RWPE2 (cell line): Measurements from ENCODE around the gene CROCC.
A peak's percentile ranks its signal among the peaks of the same experiment; 100 is the strongest.

Experiments
- ATAC-seq: fragments of 200-7000 bp; cut with Tn5 transposase; 3 replicates; pipeline ENCODE4 v1.9.1; 2021; ENCODE audit warnings: low read depth
- DNase-seq: peaks from one replicate; pipeline ENCODE4 v3.0.0-alpha.2; 2020; ENCODE audit warnings: low spot score
- H3K27ac ChIP-seq: fragments of 450-650 bp; 2 replicates; pipeline ENCODE4 v1.5.1; 2017; ENCODE audit warnings: mild to moderate bottlenecking; ENCODE audit not compliant: poor library complexity, severe bottlenecking
- H3K27me3 ChIP-seq: fragments of 250-450 bp; sonication (Bioruptor Pico); 2 replicates; pipeline ENCODE4 v1.5.1; 2021; ENCODE audit warnings: mild to moderate bottlenecking, moderate library complexity; ENCODE audit not compliant: insufficient read depth, poor library complexity, severe bottlenecking
- H3K36me3 ChIP-seq: fragments of 250-450 bp; sonication (Bioruptor Pico); 2 replicates; pipeline ENCODE4 v1.5.1; 2020; ENCODE audit warnings: low read depth, mild to moderate bottlenecking, moderate library complexity
- H3K4me1 ChIP-seq: fragments of 250-450 bp; sonication (Bioruptor Pico); 2 replicates; pipeline ENCODE4 v1.5.1; 2021; ENCODE audit warnings: mild to moderate bottlenecking, moderate library complexity; ENCODE audit not compliant: insufficient read depth, poor library complexity, severe bottlenecking
- H3K4me3 ChIP-seq: fragments of 250-450 bp; sonication (Bioruptor Pico); 2 replicates; pipeline ENCODE4 v1.5.1; 2021; ENCODE audit warnings: mild to moderate bottlenecking, moderate library complexity; ENCODE audit not compliant: severe bottlenecking
- H3K9me3 ChIP-seq: fragments of 250-450 bp; sonication (Bioruptor Pico); 2 replicates; pipeline ENCODE4 v1.5.1; 2021; ENCODE audit warnings: mild to moderate bottlenecking, moderate library complexity; ENCODE audit not compliant: severe bottlenecking
- CTCF ChIP-seq: fragments of 450-650 bp; IDR thresholded peaks from one replicate; pipeline ENCODE4 v1.5.1; 2017; ENCODE audit warnings: mild to moderate bottlenecking, moderate library complexity; ENCODE audit not compliant: poor library complexity, severe bottlenecking

CROCC gene

GRCh38 chr1:17016317-17016661 is 94.6 kb downstream of the CROCC start:
- Histone ChIP-seq H3K27me3 (no peaks in the 10 kb centered on the region), H3K4me3 (no peak overlapping the region), H3K4me1 (peaks cover 5% of the 10 kb centered on the region), H3K36me3 (peaks cover 33% of the 10 kb centered on the region), H3K27ac (no peak overlapping the region), H3K9me3 (no peaks in the 10 kb centered on the region)
- ATAC-seq, result peak; percentile 27; the same call in 2 of the 3 replicates
- no peak for TF ChIP-seq CTCF
- peak; percentile 10 for DNase-seq

- Histone ChIP-seq H3K27me3 (no peaks in the 10 kb centered on the region), H3K27ac (no peak overlapping the region), H3K9me3 (no peaks in the 10 kb centered on the region), H3K36me3 (peaks cover 43% of the 10 kb centered on the region), H3K4me1 (peaks cover 5% of the 10 kb centered on the region), H3K4me3 (no peak overlapping the region)
- ATAC-seq (no peak), DNase-seq (peak; percentile 14)
- no peak for TF ChIP-seq CTCF
Observed at GRCh38 chr1:17017435-17017834, 95.7 kb downstream of the CROCC start.

- no peak; the same call in 2 of the 3 replicates for ATAC-seq
- Histone ChIP-seq H3K36me3 (peaks cover 57% of the 10 kb centered on the region), H3K27ac (no peak overlapping the region)
Observed at GRCh38 chr1:17018849-17019248, 97.1 kb downstream of the CROCC start.

GRCh38 chr1:17020502-17020901 is 98.8 kb downstream of the CROCC start:
- ATAC-seq (no peak), DNase-seq (no peak)
- H3K4me1 ChIP-seq, result no peaks in the 10 kb centered on the region
- H3K27me3 ChIP-seq, result no peaks in the 10 kb centered on the region
- H3K9me3 ChIP-seq, result no peaks in the 10 kb centered on the region
- no peak overlapping the region for H3K4me3 ChIP-seq
- peaks cover 73% of the 10 kb centered on the region for H3K36me3 ChIP-seq
- H3K27ac ChIP-seq, result no peak overlapping the region
- TF ChIP-seq CTCF, result no peak

More at GRCh38 chr1:17018849-17019248, 97.1 kb downstream of the CROCC start:
- no peak for DNase-seq
- no peaks in the 10 kb centered on the region for H3K9me3 ChIP-seq
- H3K4me3 ChIP-seq, result no peak overlapping the region
- H3K27me3 ChIP-seq, result no peaks in the 10 kb centered on the region
- H3K4me1 ChIP-seq, result no peaks in the 10 kb centered on the region
- no peak for TF ChIP-seq CTCF

- no peaks in the 10 kb centered on the region for H3K9me3 ChIP-seq
- TF ChIP-seq CTCF, result no peak
- H3K27ac ChIP-seq, result no peak overlapping the region
- H3K27me3 ChIP-seq, result no peaks in the 10 kb centered on the region
- no peak for ATAC-seq
- DNase-seq, result no peak
- H3K4me3 ChIP-seq, result no peak overlapping the region
- H3K36me3 ChIP-seq, result peaks cover 87% of the 10 kb centered on the region
- no peaks in the 10 kb centered on the region for H3K4me1 ChIP-seq
Observed at GRCh38 chr1:17021896-17022295, 100.2 kb downstream of the CROCC start.
